Endodermal cell (in vitro differentiated cells): ENCODE results near the gene PPP1R12B. TPM values are rescaled to one million over a fixed set of nuclear protein-coding genes. Genes with fewer than 3 reads are reported as not detected.

Experiments used
- DNase-seq: peaks from one replicate; pipeline ENCODE4 v3.0.0-alpha.2; 2017
- H3K27ac ChIP-seq: 2 replicates; pipeline ENCODE4 v1.5.1; 2013; ENCODE audit warnings: mild to moderate bottlenecking, low read depth, low read length, moderate library complexity
- H3K27me3 ChIP-seq: 2 replicates; pipeline ENCODE4 v1.6.1; 2013; ENCODE audit warnings: mild to moderate bottlenecking, low read length, moderate library complexity; ENCODE audit not compliant: insufficient read depth, control insufficient read depth, poor library complexity, severe bottlenecking
- H3K36me3 ChIP-seq: 2 replicates; pipeline ENCODE4 v1.7.0; 2013; ENCODE audit warnings: mild to moderate bottlenecking, low read length, moderate library complexity; ENCODE audit not compliant: control insufficient read depth, insufficient read depth
- H3K4me1 ChIP-seq: one replicate; pipeline ENCODE4 v1.7.0; 2013; ENCODE audit warnings: low read length; ENCODE audit not compliant: control insufficient read depth, insufficient read depth
- H3K4me3 ChIP-seq: 2 replicates; pipeline ENCODE4 v1.5.1; 2013; ENCODE audit warnings: mild to moderate bottlenecking, low read length, moderate library complexity
- H3K9ac ChIP-seq: 2 replicates; pipeline ENCODE4 v1.6.1; 2013; ENCODE audit warnings: mild to moderate bottlenecking, low read length, moderate library complexity; ENCODE audit not compliant: poor library complexity, severe bottlenecking; ENCODE audit errors: extremely low read depth
- H3K9me3 ChIP-seq: 2 replicates; pipeline ENCODE4 v1.6.1; 2013; ENCODE audit warnings: mild to moderate bottlenecking, low read length, moderate library complexity; ENCODE audit not compliant: control insufficient read depth
- H3K27ac Mint-ChIP-seq: 2 replicates; pipeline ENCODE4 v1.8.0; 2020; ENCODE audit warnings: mixed read lengths
- H3K27me3 Mint-ChIP-seq: 2 replicates; pipeline ENCODE4 v1.8.0; 2021; ENCODE audit warnings: mild to moderate bottlenecking, mixed read lengths; ENCODE audit not compliant: insufficient read depth
- H3K36me3 Mint-ChIP-seq: 2 replicates; pipeline ENCODE4 v1.8.0; 2020; ENCODE audit warnings: low read depth, mixed read lengths
- H3K4me1 Mint-ChIP-seq: 2 replicates; pipeline ENCODE4 v1.8.0; 2020; ENCODE audit warnings: mixed read lengths
- H3K4me3 Mint-ChIP-seq: 2 replicates; pipeline ENCODE4 v1.8.0; 2020; ENCODE audit warnings: mild to moderate bottlenecking, moderate library complexity, mixed read lengths
- H3K9me3 Mint-ChIP-seq: 2 replicates; pipeline ENCODE4 v1.8.0; 2020; ENCODE audit warnings: mild to moderate bottlenecking, mixed read lengths
- WGBS, 2 experiments: methylation state at CpG; one replicate each; pipeline versions ENCODE4 v1.1.5 to v1.1.7; 2013; ENCODE audit warnings: missing lambda C conversion rate in 2 of 2, mixed read lengths in 1 of 2; ENCODE audit not compliant: insufficient coverage in 1 of 2, insufficient read length in 1 of 2; 5-methylcytosine and 5-hydroxymethylcytosine counted together
- total RNA-seq, 2 donors: library from RNA; stranded (reverse); fragmentation: NEBNext Ultra II Directional in 1 of 2; extraction: Animal tissue kit (Norgen Biotek cat#: 25700) in 1 of 2; gene quantifications; 2 replicates in 1 of 2; 3 replicates in 1 of 2; pipeline ENCODE4 v1.2.1, GENCODE V29; 2021
- TF ChIP-seq, protein P1 (sequence below): fragments of 200-600 bp; sonication (generic); conservative IDR thresholded peaks from 2 replicates; pipeline ENCODE4 v1.5.0; 2021; ENCODE audit warnings: antibody characterized with exemption, mild to moderate bottlenecking

PPP1R12B gene
- total RNA-seq, 2 donors from 2014 or later, result 19.2 to 20.3 TPM

DNA sequence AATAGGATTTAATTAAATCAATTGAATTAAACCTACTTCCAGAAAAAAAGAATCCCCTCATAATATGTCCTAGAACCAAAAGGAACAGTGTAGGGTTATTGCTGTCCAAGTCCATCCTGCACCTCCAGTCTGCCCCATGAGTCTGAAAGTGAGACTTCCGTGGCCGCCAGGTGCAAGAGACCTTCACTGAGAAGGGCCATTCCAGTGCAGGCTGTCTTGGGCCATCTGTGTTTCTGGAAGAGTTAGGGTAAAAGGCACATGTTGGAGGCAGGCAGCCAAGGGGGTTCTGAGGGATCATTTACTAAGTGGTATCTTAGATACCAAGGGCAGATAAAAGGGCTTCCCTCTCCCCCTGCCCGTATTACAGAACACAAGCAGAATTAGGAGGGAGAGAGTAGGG is 37.8 kb upstream of the PPP1R12B start:
- H3K27ac Mint-ChIP-seq, result no peak overlapping the region
- Histone ChIP-seq H3K4me1 (no peaks in the 10 kb centered on the region), H3K4me3 (no peak overlapping the region)

DNA sequence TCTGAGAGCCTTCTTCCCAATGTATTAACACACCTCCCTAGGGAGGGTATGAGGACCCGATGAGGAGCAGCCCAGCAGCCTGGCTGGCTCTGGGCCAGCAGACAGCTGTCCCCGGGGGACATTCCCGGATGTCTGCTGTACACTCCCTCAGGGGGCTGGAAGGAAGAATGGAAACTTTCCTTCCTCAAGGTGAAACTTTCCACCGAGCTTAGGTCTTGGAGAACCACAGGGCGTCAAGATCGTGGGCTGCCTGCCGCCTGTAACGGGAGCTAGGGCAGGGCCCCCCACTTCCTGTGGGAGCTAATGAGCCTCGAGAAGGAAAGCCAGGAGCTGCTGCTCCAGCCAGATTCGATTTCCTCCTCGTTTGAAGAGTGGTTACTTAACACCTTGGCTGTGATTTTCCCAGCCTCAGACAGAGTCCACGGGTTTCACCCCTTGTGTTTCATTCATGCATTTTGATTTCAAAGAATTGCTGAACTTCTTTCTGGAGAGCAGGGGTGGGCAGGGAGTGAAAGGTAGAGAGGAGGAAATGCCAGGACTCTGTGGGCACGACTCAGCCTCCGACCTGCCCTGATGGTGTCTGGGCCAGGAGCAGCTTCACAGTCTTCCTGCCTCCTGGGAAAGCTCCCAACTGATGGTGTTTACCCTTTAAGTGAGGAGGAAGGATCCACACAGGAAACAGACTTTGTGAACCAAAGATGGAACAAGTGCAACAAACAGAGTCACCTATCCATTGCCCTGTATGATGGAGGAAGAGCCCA is 36.4 kb upstream of the PPP1R12B start:
- H3K27ac Mint-ChIP-seq, result no peak overlapping the region
- no peaks in the 10 kb centered on the region for H3K4me1 Mint-ChIP-seq
- Histone ChIP-seq H3K4me1 (no peaks in the 10 kb centered on the region), H3K9ac (no peak overlapping the region), H3K4me3 (no peak overlapping the region), H3K36me3 (no peaks in the 10 kb centered on the region), H3K27ac (no peak overlapping the region), H3K27me3 (no peaks in the 10 kb centered on the region), H3K9me3 (no peaks in the 10 kb centered on the region)
- 80 to 85% methylated on average over 12 to 14 of the region's 14 CpGs for WGBS, 2 experiments
- peaks cover 1% of the 10 kb centered on the region for H3K27me3 Mint-ChIP-seq
- H3K4me3 Mint-ChIP-seq, result no peak overlapping the region
- TF ChIP-seq, protein P1, sequence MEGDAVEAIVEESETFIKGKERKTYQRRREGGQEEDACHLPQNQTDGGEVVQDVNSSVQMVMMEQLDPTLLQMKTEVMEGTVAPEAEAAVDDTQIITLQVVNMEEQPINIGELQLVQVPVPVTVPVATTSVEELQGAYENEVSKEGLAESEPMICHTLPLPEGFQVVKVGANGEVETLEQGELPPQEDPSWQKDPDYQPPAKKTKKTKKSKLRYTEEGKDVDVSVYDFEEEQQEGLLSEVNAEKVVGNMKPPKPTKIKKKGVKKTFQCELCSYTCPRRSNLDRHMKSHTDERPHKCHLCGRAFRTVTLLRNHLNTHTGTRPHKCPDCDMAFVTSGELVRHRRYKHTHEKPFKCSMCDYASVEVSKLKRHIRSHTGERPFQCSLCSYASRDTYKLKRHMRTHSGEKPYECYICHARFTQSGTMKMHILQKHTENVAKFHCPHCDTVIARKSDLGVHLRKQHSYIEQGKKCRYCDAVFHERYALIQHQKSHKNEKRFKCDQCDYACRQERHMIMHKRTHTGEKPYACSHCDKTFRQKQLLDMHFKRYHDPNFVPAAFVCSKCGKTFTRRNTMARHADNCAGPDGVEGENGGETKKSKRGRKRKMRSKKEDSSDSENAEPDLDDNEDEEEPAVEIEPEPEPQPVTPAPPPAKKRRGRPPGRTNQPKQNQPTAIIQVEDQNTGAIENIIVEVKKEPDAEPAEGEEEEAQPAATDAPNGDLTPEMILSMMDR, result no peak
- no peaks in the 10 kb centered on the region for H3K9me3 Mint-ChIP-seq
- DNase-seq, result no peak
- H3K36me3 Mint-ChIP-seq, result no peaks in the 10 kb centered on the region

More for the DNA sequence above, 37.8 kb upstream of the PPP1R12B start:
- Mint-ChIP-seq H3K4me1 (no peaks in the 10 kb centered on the region), H3K27me3 (peaks cover 1% of the 10 kb centered on the region), H3K4me3 (no peak overlapping the region), H3K9me3 (no peaks in the 10 kb centered on the region), H3K36me3 (no peaks in the 10 kb centered on the region)
- no peaks in the 10 kb centered on the region for H3K27me3 ChIP-seq
- 93 to 100% methylated on average over 2 of the region's 3 CpGs for WGBS, 2 experiments
- TF ChIP-seq, protein P1, result no peak
- no peak overlapping the region for H3K9ac ChIP-seq
- H3K9me3 ChIP-seq, result no peaks in the 10 kb centered on the region
- H3K36me3 ChIP-seq, result no peaks in the 10 kb centered on the region
- DNase-seq, result no peak
- no peak overlapping the region for H3K27ac ChIP-seq

DNA sequence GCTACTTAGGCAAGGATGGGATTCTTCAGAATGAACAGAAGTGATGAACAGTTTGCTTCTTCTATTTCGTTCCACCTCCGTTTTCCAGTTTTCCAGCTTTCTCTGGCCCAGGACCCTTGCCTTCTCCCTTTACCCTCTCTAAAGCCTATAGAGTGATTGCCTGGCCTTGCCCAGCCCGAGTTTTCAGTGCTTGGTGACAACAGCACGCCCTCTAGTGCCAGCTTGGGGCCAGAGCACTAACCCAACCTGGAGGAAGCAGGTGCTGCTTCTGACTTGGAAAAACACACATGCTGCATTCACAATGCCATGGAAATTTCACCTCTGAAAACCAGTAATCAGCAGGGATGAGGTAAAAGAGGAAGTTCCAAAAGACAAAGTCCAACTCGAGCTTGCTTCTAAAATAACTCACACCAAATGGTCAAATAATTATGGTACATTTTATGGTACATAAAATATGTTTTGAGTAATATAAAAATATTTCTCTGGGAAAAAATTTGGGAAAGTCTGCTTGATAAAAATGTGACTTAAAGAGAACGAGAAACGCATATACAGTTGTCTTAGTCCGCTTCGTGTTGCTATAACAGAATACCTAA is 32.8 kb upstream of the PPP1R12B start:
- Mint-ChIP-seq H3K4me1 (no peaks in the 10 kb centered on the region), H3K36me3 (no peaks in the 10 kb centered on the region), H3K27me3 (peaks cover 1% of the 10 kb centered on the region), H3K27ac (no peak overlapping the region), H3K4me3 (no peak overlapping the region), H3K9me3 (no peaks in the 10 kb centered on the region)
- Histone ChIP-seq H3K9me3 (no peaks in the 10 kb centered on the region), H3K27me3 (no peaks in the 10 kb centered on the region), H3K9ac (no peak overlapping the region), H3K4me3 (no peak overlapping the region), H3K4me1 (no peaks in the 10 kb centered on the region), H3K27ac (no peak overlapping the region), H3K36me3 (no peaks in the 10 kb centered on the region)
- 34 to 41% methylated on average over 8 to 9 of the region's 9 CpGs for WGBS, 2 experiments
- TF ChIP-seq, protein P1, result peak; percentile 97
- peak; percentile 96 for DNase-seq
